CD14-positive monocyte (primary cell): ENCODE measurements around the gene DGKB. TPM values are rescaled to one million over a fixed set of nuclear protein-coding genes. Genes with fewer than 3 reads are reported as not detected.

ENCODE experiments used
- DNase-seq, 3 donors: peaks; one replicate each; pipeline ENCODE4 v3.0.0-alpha.2; 2011 to 2022
- H2AFZ ChIP-seq: 2 replicates; pipeline ENCODE4 v1.6.0; 2012; ENCODE audit warnings: mild to moderate bottlenecking, low read depth, low read length, inconsistent platforms; ENCODE audit not compliant: insufficient read depth, poor library complexity, severe bottlenecking
- H3K27ac ChIP-seq, 2 donors: 1 replicate in 1 of 2; 2 replicates in 1 of 2; pipeline ENCODE4 v1.5.1; 2012 to 2013; ENCODE audit warnings: low read length in 2 of 2, control low read depth in 1 of 2, inconsistent platforms in 1 of 2, low read depth in 1 of 2, mild to moderate bottlenecking in 1 of 2
- H3K27me3 ChIP-seq, 2 donors: one replicate each; pipeline versions ENCODE4 v1.6.0 to v1.6.1; 2011 to 2013; ENCODE audit warnings: low read length in 2 of 2; ENCODE audit not compliant: control insufficient read depth in 2 of 2, insufficient read depth in 2 of 2
- H3K36me3 ChIP-seq, 2 donors: replicated peaks in 1 of 2; 1 replicate in 1 of 2; 2 replicates in 1 of 2; pipeline versions ENCODE4 v1.5.1 to v1.6.1; 2012 to 2013; ENCODE audit warnings: low read length in 2 of 2, control low read depth in 1 of 2, inconsistent platforms in 1 of 2, mild to moderate bottlenecking in 1 of 2; ENCODE audit not compliant: insufficient read depth in 2 of 2, control insufficient read depth in 1 of 2
- H3K4me1 ChIP-seq, 2 donors: 1 replicate in 1 of 2; 2 replicates in 1 of 2; pipeline versions ENCODE4 v1.5.1 to v1.6.1; 2012 to 2013; ENCODE audit warnings: low read length in 2 of 2, control low read depth in 1 of 2, inconsistent platforms in 1 of 2, mild to moderate bottlenecking in 1 of 2, moderate library complexity in 1 of 2; ENCODE audit not compliant: insufficient read depth in 2 of 2, control insufficient read depth in 1 of 2
- H3K4me2 ChIP-seq: replicated peaks from 2 replicates; pipeline ENCODE3; 2012; ENCODE audit warnings: low read length, moderate library complexity, mild to moderate bottlenecking; ENCODE audit not compliant: poor library complexity, severe bottlenecking; ENCODE audit errors: extremely low read depth
- H3K4me3 ChIP-seq, 3 experiments: fragments of 200-600 bp in 1 of 3; sonication (generic) in 1 of 3; replicated peaks in 1 of 3; 1 replicate in 2 of 3; 2 replicates in 1 of 3; pipeline ENCODE4 v1.5.1; 2011 to 2013; ENCODE audit warnings: low read length in 3 of 3, mild to moderate bottlenecking in 3 of 3, control low read depth in 2 of 3, low read depth in 2 of 3, inconsistent platforms in 1 of 3, moderate library complexity in 1 of 3
- H3K79me2 ChIP-seq: 2 replicates; pipeline ENCODE4 v1.6.0; 2012; ENCODE audit warnings: mild to moderate bottlenecking, control low read depth, inconsistent platforms, low read length, moderate library complexity; ENCODE audit not compliant: insufficient read depth
- H3K9ac ChIP-seq: 2 replicates; pipeline ENCODE4 v1.6.0; 2017; ENCODE audit warnings: low read length, mild to moderate bottlenecking; ENCODE audit not compliant: insufficient read depth, poor library complexity, severe bottlenecking
- H3K9me3 ChIP-seq, 2 donors: replicated peaks in 1 of 2; 1 replicate in 1 of 2; 2 replicates in 1 of 2; pipeline versions ENCODE4 v1.5.1 to v1.6.1; 2012 to 2013; ENCODE audit warnings: low read length in 2 of 2, control low read depth in 1 of 2; ENCODE audit not compliant: control insufficient read depth in 1 of 2, insufficient read depth in 1 of 2
- H4K20me1 ChIP-seq: 2 replicates; pipeline ENCODE4 v1.6.0; 2012; ENCODE audit warnings: mild to moderate bottlenecking, low read length, control low read depth, moderate library complexity; ENCODE audit not compliant: insufficient read depth
- H3K27ac Mint-ChIP-seq, 7 donors: one replicate each; pipeline ENCODE4 v1.8.0; 2020; ENCODE audit warnings: mild to moderate bottlenecking in 7 of 7, mixed read lengths in 7 of 7, moderate library complexity in 6 of 7, inconsistent platforms in 2 of 7
- H3K27me3 Mint-ChIP-seq, 3 donors: one replicate each; pipeline ENCODE4 v1.8.0; 2021 to 2022; ENCODE audit warnings: low read depth in 3 of 3, mild to moderate bottlenecking in 3 of 3, mixed read lengths in 3 of 3, moderate library complexity in 3 of 3, inconsistent platforms in 1 of 3
- H3K36me3 Mint-ChIP-seq, 2 donors: one replicate each; pipeline ENCODE4 v1.8.0; 2020; ENCODE audit warnings: mixed read lengths in 2 of 2, inconsistent platforms in 1 of 2, mild to moderate bottlenecking in 1 of 2
- H3K4me1 Mint-ChIP-seq: one replicate; pipeline ENCODE4 v1.8.0; 2020; ENCODE audit warnings: mild to moderate bottlenecking, mixed read lengths
- H3K4me3 Mint-ChIP-seq, 2 donors: one replicate each; pipeline ENCODE4 v1.8.0; 2020; ENCODE audit warnings: mild to moderate bottlenecking in 2 of 2, mixed read lengths in 2 of 2, moderate library complexity in 1 of 2
- H3K9me3 Mint-ChIP-seq, 7 donors: one replicate each; pipeline ENCODE4 v1.8.0; 2020 to 2022; ENCODE audit warnings: mixed read lengths in 7 of 7, mild to moderate bottlenecking in 6 of 7, moderate library complexity in 6 of 7, inconsistent platforms in 2 of 7
- WGBS: methylation state at CpG from one replicate; pipeline ENCODE4 v1.1.5; 2013; ENCODE audit warnings: missing lambda C conversion rate; ENCODE audit not compliant: insufficient coverage; 5-methylcytosine and 5-hydroxymethylcytosine counted together
- intact Hi-C, 2 donors: fragments of 100-400 bp; cut with micrococcal nuclease; formaldehyde crosslinking; loops; one replicate each; pipeline versions ENCODE4 v1.15.0 to v1.15.1; 2023
- polyA plus RNA-seq, 3 donors: library from polyadenylated mRNA; depleted of rRNA in 1 of 3; unstranded in 2 of 3; stranded (reverse) in 1 of 3; fragments of 300-500 nt in 2 of 3; fragments of >200 nt in 1 of 3; fragmentation: Illumina TruSeq in 2 of 3; gene quantifications; 1 replicate in 2 of 3; 2 replicates in 1 of 3; pipeline ENCODE4 v1.2.3, GENCODE V29; 2012 to 2021
- TF ChIP-seq, protein P1 (sequence below): fragments of 200-600 bp; IDR thresholded peaks from one replicate; pipeline ENCODE4 v1.8.0; 2022; ENCODE audit warnings: antibody characterized with exemption, mild to moderate bottlenecking

Gene DGKB
- polyA plus RNA-seq, 3 donors = not detected

GRCh38 chr7:14637968-14638367 is 264.6 kb downstream of the DGKB start:
- Histone ChIP-seq H3K27me3 (no peaks in the 10 kb centered on the region), H3K79me2 (no peaks in the 10 kb centered on the region), H4K20me1 (no peaks in the 10 kb centered on the region), H3K4me2 (no peak overlapping the region), H3K27ac (no peak overlapping the region), H3K36me3 (no peaks in the 10 kb centered on the region), H3K4me3 (no peak overlapping the region), H3K9ac (no peak overlapping the region), H3K4me1 (no peaks in the 10 kb centered on the region), H3K9me3 (peaks cover under 1 to 2% of the 10 kb centered on the region in 2 donors), H2AFZ (no peak overlapping the region)
- Mint-ChIP-seq H3K36me3 (no peaks in the 10 kb centered on the region), H3K9me3 (peaks cover 0 to 3% (median 0%) of the 10 kb centered on the region in 7 donors), H3K4me3 (no peak overlapping the region), H3K27ac (no peak overlapping the region), H3K27me3 (peaks cover 0 to 2% (median 0%) of the 10 kb centered on the region in 3 donors), H3K4me1 (no peaks in the 10 kb centered on the region)
- intact Hi-C loops = no loop called here
- WGBS = no CpG with 5 or more reads among the region's 2 CpGs
- TF ChIP-seq, protein P1, sequence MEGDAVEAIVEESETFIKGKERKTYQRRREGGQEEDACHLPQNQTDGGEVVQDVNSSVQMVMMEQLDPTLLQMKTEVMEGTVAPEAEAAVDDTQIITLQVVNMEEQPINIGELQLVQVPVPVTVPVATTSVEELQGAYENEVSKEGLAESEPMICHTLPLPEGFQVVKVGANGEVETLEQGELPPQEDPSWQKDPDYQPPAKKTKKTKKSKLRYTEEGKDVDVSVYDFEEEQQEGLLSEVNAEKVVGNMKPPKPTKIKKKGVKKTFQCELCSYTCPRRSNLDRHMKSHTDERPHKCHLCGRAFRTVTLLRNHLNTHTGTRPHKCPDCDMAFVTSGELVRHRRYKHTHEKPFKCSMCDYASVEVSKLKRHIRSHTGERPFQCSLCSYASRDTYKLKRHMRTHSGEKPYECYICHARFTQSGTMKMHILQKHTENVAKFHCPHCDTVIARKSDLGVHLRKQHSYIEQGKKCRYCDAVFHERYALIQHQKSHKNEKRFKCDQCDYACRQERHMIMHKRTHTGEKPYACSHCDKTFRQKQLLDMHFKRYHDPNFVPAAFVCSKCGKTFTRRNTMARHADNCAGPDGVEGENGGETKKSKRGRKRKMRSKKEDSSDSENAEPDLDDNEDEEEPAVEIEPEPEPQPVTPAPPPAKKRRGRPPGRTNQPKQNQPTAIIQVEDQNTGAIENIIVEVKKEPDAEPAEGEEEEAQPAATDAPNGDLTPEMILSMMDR = no peak
- DNase-seq = no peak

- no peaks in the 10 kb centered on the region for H3K27me3 ChIP-seq
- Mint-ChIP-seq H3K27me3 (peaks cover 0 to 2% (median 0%) of the 10 kb centered on the region in 3 donors), H3K4me1 (no peaks in the 10 kb centered on the region), H3K27ac (no peak overlapping the region), H3K9me3 (peaks cover 0 to 3% (median 0%) of the 10 kb centered on the region in 7 donors), H3K4me3 (no peak overlapping the region), H3K36me3 (no peaks in the 10 kb centered on the region)
- TF ChIP-seq, protein P1 = no peak
- H3K27ac ChIP-seq = no peak overlapping the region
- DNase-seq = no peak
- no peaks in the 10 kb centered on the region for H3K79me2 ChIP-seq
- no peaks in the 10 kb centered on the region for H3K9me3 ChIP-seq
- H3K9ac ChIP-seq = no peak overlapping the region
- H3K4me1 ChIP-seq = no peaks in the 10 kb centered on the region
- intact Hi-C loops = no loop called here
- no peaks in the 10 kb centered on the region for H4K20me1 ChIP-seq
- no peaks in the 10 kb centered on the region for H3K36me3 ChIP-seq
- no peak overlapping the region for H3K4me3 ChIP-seq
- H3K4me2 ChIP-seq = no peak overlapping the region
- WGBS = no CpG with 5 or more reads among the region's 4 CpGs
- no peak overlapping the region for H2AFZ ChIP-seq
Observed at GRCh38 chr7:14635955-14636354, 266.6 kb downstream of the DGKB start.
